Measurements from ENCODE around the gene GNG7.
"Not testable (repeated sequence)": the region's sequence is repeated elsewhere in the genome, so short reads cannot be mapped to it uniquely, and the experiment has no call there.

GNG7 gene

DNA sequence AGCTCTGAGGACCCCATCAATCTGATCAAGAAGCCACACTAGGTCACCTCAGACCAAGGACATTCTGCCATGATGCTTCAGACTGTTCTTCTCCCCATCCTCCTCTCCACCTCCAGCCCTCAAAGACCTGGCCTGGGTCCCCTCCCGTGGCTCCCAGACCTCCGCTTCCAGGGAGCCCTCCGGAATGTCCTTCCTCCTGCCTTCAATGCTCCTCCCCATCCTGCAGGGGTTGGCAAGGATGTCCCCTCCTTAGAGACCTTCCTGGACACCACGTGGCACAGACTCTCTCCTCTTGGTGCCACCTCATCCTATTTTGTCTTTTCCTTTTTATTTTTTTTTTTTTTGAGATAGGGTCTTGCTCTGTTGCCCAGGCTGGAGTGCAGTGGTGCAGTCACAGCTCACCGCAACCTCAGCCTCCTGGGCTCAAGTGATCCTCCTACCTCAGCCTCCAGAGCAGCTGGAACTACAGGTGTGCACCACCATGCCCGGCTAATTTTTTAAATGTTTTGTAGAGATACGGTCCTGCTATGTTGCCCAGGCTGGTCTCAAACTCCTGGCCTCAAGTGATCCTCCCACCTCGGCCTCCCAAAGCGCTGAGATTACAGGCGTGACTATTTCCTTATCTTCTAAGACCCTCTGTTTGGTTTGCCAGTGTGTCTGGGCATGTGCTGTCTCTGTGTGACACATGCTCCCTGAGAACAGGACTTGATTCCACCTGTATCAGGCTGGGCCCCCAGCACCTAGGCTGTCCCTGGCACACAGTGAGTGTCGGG is 84.9 kb downstream of the GNG7 start:
- no peak for DNase-seq

DNA sequence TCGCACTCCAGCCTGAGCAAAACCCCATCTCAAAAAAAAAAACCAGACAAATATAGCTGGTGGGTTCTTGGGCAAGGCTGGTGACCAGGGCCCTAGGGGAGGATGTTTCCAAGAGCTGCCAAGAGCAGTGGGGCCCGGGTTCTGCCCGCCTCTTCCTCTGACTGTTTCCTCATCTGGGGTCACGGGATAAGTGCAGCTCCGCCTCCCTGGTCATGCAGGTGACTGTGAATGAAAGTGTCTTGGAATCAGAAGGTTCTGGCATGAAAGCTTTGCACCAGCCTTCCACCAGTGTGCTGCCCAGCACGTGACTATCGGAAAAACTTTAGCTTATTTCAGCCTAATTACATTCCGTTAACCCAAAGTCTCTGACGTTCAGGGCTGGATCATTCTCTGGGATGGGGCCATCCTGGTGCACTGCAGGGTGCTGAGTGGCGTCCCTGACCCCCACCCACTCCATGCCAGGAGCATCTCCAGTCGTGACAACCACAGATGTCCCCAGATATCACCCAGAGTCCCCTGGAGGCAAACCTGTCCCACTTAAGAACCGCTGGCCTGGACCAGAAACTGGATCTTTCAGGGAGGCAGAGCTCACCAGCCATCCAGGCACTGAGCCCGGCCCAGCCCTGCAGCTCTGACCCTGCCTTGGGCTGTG is 85.6 kb downstream of the GNG7 start:
- DNase-seq = peak; percentile 60 to 69

DNA sequence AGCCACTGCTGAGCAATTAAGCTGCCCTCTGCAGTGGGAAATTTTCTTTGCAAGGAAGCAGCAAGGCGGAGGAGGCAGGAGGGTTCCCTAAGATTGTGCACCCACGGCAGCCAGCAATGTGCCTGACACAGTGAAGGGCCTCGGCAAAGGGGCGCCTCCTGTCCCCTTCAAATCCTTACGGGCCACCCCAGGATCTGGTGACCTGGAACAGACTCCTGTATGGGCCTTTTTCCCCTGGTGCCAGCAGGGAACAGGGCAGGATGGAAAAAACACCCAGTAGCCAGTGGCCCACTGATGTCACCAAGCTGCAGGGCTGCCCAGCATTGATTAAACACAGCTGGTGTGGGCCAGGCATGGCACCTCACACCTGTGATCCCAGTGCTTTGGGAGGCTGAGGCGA is 86.7 kb downstream of the GNG7 start:
- DNase-seq = no peak

DNA sequence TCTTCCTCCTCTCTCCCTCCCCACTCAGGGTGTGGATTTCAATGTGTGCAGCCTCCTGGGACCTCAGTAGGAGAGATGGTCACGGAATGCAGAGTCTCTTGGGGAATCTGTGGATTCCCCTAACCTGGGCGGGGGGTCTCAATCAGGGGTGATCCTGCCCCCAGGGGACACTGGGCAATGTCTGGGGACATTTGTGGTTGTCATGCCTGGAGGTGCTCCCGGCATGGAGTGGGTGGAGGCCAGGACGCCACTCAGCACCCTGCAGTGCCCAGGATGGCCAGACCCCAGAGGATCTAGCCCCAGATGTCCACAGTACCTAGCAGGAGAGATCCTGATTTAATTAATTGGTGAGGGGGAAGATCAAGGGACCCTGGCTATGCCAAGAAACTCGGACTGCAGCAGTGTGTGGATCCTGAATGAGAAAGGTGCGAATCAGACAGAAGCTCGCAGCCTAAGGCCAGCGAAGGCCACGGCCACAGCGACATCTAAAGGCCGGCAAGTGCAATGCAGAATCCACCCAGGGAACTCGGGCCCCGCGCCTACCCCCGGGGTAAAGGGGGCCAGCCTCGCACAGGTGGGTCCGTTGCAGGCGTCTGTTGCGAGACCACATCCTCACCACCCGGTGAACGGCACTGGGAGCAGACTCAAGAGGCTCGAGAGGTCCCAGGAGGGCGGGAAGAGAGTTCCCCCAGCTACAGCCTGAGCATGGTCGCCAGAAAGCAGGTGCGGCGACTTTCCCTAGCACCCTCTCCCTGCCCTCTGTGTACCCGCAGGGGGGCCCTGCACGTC is 88.8 kb downstream of the GNG7 start:
- DNase-seq = no peak

DNA sequence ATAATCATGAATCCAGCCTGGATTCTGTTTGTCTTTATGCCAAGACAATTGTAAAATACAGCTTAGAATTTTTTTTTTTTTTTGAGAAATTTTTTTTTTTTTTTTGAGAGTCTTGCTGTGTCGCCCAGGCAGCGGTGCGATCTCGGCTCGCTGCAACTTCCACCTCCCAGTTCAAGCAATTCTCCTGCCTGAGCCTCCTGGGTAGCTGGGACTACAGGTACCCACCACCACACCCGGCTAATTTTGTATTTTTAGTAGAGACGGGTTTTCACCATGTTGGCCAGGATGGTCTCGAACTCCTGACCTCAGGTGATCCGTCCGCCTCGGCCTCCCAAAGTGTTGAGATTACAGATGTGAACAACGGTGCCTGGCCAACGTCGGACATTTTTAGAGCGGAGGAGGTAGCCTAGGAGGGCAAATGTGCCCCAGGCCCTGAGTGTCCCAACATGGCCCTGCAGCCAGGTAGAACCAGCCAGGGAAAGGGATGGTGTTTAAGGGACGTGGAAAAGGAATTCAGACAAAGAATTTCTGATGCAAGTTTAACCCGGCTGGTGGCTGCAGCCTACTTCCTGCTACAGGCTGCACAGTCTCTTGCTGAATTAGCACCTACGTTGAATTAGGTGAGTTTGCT is 89.8 kb downstream of the GNG7 start:
- DNase-seq = no peak

DNA sequence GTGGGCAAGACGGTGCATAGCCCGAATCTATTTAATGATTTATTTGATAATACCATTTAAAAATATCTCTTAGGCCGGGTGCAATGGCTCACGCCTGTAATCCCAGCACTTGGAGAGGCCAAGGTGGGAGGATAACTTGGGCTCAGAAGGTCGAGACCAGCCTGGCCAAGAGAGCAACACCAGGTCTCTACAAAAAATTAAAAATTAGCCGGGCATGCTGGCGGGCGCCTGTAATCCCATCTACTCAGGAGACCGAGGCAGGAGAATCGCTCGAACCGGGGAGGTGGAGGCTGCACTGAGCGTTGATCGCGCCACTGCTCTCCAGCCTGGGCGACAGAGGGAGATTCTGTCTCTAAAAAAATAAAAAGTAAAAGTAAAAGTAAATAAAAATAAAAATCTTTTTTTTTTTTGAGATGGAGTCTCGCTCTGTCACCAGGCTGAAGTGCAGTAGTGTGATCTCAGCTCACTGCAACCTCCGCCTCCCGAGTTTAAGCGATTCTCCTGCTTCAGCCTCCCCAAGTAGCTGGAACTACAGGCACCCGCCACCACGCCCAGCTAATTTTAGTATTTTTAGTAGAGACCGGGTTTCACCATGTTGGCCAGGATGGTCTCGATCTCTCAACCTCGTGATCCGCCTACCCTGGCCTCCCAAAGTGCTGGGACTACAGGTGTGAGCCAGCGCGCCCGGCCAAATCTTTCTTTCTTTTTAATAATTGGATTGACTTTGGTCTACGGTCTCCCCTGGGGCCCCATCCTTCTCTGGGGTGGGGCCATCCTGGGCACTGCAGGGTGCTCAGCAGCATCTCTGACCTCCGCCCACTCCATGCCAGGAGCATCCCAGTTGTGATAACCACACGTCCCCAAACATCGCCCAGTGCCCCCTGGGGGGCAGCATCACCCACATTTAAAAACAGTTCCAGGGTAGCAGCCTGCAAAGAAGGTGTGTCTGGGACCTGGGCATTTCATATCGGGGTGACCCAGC is 90.7 kb downstream of the GNG7 start:
- DNase-seq = no peak

DNA sequence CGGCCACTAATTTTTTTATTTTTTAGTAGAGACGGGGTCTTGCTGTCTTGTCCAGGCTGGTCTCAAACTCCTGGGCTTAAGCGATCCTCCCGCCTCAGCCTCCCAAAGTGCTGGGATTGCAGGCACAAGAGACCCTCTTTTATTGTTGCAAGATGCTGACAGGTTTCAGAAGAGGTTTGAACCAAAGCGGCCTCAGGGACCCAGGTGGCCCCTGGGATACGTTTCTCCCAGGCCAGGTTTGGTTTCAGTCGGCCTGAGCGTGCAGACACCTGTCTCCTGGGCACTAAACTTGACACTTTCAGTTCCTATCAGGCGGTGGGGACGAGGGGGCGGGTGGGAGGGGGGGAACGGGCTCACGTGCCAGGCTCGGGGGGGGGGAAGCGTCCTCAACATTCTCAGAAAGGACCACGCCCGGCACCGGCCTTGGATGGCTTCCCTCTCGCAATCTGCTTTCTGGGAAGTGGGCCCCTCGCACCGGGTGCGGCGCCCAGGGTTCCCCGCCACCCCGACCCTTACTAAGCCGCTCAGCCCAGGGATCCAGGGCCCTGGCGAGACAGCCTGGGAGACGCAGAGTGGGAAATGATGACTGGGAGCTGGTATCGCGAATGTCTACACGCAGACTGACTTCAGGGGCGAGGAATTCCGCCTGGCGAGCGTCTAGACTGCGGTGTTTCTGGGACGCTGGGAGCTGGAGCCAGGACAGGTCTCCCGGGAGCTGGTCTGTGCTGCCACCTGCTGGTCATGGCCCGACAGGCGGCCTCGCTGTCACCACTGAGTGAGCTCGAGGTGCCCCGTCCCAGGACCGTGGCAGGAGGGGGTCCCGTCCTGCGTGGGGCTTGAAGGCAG is 91.6 kb downstream of the GNG7 start:
- peak; percentile 63 to 93 for DNase-seq

DNA sequence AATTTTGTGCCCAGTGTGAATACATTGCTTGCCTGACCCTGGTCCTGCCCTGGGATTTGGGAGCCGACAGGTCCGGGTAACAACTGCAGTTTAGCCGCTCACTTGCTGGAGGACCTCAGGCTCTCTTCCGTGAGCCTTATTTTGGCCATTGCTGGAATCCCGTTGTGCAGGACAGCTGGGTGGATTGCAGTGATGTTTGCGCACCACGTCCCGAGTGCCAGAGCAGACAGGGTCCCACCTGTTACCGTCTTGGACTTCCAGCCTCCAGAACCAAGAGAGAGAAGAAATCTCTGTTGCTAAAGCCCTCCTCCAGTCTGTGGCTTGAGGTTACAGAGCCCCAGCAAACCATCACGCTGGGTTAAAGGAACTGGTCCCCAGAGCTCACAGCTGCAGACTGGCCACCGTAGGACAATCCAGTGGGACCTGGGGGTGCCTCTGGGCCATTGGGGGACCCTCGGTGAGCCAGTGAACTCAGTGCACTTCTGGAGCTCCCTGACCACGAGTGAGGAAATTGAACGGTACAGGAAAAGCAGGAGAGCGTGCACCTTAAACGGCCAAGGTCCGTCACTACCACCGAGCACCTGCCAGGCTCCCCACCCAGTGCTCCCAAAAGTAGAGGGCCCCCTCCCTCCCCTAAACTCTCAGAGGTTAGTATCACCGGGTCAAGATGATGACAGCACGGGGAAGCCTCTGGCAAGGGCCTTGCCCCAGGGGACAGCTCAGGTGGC is 92.9 kb downstream of the GNG7 start:
- no peak for DNase-seq

DNA sequence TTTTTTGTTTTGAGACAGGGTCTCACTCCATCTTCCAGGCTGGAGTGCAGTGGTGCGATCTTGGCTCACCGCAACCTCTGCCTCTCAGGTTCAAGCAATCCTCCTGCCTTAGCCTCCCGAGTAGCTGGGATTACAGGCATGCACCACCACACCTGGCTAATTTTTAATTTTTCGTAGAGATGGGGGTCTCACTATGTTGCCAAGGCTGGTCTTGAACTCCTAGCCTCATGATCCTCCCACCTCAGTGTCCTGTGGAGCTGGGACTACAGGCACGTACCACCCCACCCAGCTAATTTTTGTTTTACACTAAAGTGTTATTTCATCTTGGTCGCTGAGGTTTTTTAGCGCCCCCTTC is 93.5 kb downstream of the GNG7 start:
- not testable (repeated sequence) for DNase-seq

DNA sequence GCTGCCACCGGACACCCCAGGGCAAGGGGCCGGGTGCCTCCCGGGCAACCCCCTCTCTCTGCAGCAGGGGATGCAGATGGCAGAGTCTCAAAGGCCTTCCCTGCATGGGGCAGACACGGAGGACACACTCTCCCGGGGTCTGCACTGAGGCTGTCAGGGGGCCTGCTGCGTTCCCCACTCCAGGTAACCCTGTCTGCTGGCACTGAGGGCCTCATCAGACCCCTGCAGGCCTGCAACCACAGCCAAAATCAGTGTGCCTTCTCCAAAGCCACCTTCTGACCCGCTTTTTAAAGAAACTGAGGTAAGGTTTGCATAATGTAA is 93.9 kb downstream of the GNG7 start:
- DNase-seq = no peak

DNA sequence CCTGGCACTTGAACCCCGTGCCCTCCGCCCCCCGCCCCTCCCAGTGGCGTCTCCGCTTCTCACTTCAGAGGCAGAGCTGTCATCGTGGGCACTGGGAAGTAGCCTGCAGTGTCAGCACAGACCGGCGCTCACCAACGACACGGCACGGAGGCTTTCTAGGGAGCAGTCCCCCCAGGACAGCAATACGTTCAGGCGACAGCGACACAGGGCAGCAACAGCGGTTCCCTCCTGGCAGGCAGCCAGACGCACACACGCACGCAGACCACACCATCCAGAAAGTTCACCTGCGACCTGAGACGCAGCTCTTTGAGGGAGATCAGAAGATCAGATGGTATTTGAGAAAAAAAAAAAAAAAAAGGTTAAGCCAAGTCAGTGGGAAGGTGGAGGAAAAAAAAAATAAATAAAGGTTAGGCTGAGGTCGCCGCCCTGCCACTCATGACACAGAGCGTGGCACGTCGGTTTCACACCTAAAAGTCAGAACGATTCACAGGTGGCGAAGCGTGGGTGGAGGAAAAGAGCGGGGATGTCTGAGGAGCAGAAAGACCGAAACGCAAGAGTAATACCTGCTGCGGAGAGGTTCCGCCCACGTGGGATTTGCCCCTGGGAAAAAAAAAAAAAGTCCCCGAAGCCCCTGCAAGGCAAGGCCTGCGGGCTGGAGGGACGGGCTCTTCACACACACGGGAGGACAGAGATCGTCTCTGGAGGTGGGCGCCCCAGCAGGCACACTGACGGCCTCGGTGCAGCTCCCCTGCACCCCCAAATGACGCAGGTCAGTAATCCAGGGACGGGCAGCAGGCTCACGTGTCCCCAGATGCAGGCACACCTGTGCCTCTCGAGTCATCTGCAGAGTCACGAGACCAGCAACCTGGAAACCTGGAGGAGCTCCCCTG is 94.5 kb downstream of the GNG7 start:
- DNase-seq = no peak

DNA sequence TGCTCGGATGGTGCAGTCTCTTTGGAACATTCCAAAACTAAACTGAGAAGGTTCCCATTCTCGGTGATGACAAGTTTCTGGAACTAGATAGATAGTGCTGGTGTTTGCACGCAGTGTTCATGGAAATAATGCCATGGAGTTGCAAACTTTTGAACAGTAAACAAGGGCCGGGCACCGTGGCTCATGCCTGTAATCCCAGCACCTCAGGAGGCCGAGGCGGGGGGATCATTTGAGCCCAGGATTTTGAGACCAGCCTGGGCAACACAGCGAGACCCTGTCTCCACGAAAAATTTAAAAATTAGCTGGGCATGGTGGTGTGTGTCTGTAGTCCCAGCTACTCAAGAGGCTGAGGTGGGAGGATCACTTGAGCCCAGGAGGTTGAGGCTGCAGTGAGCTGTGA is 95.7 kb downstream of the GNG7 start:
- DNase-seq = not testable (repeated sequence)

DNA sequence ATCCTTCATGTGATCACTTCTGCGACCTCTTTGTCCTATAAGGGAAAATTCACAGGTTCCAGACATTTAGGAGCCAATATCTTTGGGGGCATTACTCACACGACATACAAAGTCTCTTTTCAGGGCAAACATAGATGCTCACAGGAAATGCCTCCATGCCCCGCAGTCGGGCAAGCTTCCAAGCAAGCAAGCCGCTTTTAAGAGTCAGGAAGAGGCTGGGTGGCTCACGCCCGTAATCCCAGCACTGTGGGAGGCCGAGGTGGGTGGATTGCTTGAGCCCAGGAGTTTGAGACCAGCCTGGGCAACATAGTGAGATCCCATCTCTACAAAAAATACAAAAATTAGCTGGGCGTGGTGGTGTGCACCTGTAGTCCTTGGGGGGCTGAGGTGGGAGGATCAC is 96.6 kb downstream of the GNG7 start:
- not testable (repeated sequence) for DNase-seq

DNA sequence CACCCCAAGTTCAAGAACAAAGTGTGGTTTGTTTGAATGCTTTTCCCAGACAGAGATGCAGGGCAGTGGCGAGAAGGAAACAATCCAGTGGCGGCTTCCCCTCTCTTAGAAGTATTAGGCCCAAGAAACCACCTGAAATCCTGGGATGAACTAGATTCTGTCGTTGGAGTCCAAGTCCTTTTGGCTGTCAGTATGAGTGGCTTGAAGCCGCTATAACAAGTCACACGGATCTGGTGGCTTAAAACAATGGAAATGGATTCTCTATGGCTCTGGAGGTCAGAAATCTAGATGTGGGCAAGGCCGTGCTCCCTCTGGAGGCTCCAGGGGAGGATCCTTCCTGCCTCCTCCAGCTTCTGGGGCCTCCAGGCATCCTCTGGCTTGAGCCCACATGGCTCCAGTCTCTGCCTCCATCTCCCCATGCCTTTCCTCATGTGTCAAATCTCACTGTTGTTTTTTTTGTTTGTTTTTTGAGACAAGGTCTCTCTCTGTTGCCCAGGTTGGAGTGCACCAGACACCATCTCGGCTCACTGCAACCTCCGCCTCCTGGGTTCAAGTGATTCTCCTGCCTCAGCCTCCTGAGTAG is 97.7 kb downstream of the GNG7 start:
- DNase-seq = no peak

DNA sequence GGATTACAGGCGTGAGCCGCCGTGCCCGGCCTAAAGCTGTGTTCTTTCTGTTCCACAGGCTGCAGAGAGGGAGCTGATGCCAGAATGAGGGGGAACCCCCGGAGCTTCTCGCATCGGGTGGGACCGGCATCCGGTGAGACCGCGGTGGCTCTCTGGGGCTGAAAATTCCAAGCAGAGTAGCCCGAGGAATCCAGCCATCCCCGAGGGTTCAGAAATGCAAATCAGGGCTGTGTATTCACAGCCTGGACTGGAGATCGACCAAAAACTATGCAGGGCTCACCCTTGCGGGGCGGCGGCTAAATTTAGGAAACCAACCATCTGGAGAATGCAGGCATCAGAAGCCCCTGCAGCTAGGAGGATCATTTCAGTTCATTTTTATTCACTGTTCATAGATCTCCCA is 99.2 kb downstream of the GNG7 start:
- DNase-seq = no peak

DNA sequence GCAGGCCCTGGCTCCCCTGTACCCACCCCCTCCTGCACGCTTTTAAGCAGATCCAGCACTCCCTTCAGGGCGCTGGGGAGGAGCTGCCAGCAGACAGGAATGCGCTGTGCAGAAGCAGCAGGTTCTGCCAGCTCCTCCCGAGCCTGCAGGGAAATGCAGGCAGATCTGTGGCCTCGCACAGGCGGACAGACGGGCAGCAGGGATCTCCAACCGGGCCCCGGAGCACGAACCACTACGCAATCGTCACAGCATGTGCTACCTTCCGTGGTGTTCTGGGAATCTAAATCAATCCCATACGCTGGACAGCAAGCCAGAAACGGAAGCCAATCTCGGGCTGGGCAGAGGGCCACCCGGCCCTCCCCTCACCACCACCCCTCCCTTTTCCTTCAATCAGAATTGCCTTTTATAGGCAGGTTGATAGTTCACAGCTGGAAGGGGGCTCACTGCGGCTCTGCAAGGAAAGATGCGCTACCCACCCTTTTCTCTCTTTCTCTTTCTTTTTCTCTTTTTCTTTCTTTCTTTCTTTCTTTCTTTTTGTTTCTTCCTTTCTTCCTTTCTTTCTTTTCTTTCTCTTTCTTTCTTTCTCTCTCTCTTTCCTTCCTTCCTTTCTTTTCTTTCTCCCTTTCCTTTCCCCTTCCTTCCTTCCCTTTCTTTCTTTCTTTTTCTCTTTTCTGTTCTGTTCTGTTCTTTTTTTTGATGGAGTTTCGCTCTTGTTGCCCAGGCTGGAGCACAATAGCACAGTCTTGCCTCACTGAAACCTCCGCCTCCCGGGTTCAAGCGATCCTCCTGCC is 99.9 kb downstream of the GNG7 start:
- no peak for DNase-seq

DNA sequence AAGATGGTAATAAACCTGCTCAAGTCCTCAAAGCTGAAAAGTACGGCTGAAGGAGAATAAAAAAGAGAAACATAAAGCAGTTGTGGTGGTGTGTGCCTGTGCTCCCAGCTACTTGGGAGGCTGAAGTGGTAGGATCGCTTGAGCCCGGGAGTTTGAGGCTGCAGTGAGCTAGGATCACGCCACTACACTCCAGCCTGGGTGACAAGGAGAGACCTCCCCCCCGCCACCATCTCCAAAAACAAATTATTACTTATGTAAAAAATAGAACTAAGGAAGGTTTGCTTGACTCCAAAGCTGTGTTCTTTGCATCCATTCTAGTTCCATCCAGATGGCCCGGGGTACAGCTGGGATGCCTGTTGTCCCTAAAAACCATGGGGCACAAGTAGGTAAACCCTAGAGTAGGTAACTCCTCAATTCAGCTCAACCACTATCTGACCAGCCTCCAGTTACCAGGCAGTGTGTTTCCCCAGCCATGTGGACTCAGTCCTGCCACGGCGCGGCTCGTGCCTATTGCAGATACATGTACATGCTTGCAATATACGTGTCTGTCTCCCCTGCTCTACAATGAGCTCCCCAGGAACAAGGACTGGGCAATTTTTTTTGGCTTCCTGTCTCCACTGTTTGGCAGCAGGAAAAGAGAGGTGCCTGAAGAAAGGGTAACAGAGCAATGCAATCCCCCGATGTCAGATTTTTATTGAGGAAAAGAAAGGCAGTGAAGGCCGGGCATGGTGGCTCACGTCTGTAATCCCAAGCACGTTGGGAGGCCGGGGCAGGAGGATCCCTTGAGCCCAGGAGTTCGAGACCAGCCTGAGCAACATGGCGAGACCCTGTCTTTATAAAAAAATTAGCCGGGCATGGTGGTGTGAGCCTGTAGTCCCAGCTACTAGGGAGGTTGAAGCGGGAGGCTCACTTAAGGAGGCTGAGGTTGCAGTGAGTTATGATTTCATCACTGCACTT is 101.3 kb downstream of the GNG7 start:
- no peak for DNase-seq

All from inflammatory macrophage treated with lipopolysaccharide for 1 hour (primary cell).